GM18505 (cell line): ENCODE data around the gene EML3.
"Not testable (repeated sequence)": the region's sequence is repeated elsewhere in the genome, so short reads cannot be mapped to it uniquely, and the experiment has no call there.

Experiments
- ATAC-seq: cut with Tn5 transposase; IDR thresholded peaks from one replicate; pipeline ENCODE4 v1.9.1; 2021; ENCODE audit not compliant: unreplicated experiment
- POLR2A ChIP-seq: IDR thresholded peaks from 4 replicates; pipeline ENCODE4 v1.6.1; 2011; ENCODE audit warnings: borderline replicate concordance; ENCODE audit not compliant: insufficient read depth, insufficient read length; ENCODE audit errors: extremely low read depth

The EML3 gene

DNA sequence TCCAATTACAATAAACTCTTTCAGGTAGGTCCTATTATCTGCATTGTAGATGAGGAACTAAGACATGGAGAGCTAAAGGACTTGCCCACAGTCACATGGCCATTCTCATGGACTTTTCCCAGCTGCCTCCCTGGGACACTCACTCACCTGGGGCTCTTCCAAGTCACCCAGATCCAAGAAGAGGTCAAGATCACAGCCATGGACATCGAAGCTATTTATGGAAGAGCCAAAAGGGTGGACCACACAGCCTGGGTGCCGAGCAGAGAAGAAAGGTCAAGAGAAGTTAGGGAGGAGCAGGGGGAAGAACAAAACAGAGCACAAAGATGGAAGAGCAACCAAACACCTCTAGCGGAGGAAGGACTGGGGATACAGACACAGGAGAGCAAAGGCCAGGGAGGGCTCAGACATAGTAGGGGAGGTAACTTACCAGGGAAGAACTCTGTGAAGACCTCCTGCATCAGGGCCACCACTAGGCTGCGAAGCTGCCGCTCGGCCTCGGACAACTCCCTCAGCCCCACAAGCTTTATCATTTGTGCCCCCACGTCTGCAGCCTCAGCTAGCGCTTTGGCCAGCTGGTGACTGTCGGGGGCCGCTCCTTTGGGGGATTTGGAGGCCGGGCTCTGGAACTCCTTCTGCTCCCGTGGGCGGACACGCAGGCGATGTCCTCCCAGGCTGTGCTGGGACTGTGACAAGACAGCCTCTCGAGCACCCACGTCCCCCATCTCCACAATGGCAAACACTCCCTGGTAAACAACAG is 31.4 kb downstream of the EML3 start:
- no peak for ATAC-seq
- TF ChIP-seq POLR2A: no peak

DNA sequence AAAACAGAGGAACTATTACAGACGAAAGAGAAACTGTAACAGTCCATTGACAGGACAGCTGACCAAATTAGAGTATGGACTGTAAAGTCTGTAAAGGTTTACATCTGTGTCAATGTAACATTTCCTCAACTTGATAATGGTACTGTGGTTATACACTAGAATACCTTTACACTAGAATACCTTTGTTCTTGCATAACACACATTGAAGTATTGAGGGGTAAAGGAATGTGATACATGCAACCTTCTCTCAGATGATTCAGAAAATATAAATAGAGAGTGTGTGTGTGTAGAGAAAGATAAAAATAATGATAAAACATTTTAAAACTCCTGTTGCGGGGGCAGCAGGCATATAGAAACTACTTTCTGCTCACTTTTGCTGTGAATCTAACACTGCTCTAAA is 33.3 kb downstream of the EML3 start:
- no peak for ATAC-seq
- no peak for TF ChIP-seq POLR2A

DNA sequence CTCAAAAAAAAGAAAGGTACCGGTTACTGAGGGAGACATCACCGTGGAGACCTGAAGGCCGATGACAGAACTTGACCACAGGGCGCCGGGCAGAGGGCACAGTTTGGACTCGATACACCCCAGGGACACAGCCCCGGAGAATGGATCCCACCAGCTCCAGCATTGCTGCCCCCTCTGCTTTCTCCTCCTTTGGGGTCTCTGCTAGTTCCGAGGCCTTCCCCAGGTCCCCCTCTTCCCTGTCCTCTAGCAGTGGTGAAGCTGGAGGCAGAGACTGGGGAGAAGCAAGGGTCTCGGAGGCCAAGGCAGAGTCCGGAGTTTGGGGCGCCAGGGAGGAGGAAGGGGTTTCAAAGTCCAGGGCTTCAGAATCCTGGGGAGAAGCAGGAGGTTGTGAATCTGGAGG is 34.0 kb downstream of the EML3 start:
- no peak for ATAC-seq
- no peak for TF ChIP-seq POLR2A

DNA sequence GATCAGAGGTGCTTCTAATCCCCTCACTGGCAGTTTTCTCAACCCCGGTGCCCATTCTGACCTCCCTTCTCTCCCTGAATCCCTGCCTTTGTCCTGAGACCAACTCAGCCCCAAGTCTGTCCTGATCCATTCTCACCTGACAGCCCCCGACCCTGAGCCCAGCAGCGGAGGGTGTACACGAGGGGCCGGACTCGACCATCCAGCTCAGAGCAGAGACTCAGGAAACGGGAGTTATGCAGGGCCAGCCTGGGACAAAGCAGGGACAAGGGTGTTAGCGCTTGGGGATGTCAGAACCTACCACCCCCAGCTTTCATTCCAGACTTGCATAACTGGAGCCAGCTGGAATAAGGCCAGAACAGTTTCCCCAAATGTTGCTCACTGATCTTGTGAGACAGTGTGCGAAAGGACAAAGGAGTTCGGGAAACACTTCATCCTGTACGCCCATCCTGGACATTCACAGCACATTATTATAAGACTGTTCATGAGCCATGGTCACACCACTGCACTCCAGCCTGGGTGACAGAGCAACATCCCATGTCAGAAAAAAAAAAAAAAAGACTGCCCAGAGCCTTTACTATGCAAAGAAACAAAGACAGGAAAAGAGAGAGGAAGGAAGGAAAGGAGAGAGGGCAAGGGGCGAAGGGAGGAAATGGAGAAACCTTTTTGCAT is 35.4 kb downstream of the EML3 start:
- no peak for TF ChIP-seq POLR2A

DNA sequence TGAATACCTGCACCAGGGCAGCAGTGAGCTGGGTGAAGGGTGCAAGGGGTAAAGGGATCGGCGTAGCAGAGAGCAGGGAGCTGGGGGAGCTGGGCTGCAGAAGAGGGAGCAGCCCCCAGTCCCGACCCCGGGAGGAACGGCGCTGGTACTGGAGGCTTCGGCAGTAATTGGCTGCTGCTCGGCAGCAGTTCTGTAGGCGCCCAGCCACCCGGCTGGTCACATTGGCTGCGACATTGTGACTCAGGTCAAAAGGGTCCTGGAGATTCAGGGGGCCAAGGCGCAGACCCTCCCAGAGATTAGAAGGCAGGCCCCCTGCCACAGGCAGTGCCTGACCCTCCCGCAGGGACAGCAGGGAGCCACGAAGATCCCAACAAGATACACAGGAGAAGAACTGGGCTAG is 36.7 kb downstream of the EML3 start:
- no peak for TF ChIP-seq POLR2A
- no peak for ATAC-seq

More for the DNA sequence above, 35.4 kb downstream of the EML3 start:
- ATAC-seq: no peak

DNA sequence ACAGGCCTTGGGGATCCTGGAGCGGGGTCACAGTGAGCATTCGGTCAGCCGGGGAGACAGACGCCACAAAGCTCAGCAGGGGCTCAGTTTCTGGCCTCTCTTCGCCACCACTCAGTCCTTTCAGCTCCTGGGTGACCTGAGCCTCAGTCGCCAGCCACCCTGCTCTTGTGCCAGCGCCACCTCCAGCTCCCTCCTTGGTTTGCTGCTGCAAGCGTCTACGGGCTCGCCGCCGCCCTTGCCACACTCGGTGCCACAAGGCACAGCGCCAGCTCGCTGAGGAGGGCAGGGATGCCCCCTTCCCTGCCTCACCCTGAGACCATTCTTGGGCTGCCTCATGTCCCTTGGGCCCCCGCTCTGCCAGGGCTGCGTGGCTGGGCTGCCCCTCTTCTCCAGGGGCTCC is 37.4 kb downstream of the EML3 start:
- no peak for ATAC-seq
- TF ChIP-seq POLR2A: no peak

DNA sequence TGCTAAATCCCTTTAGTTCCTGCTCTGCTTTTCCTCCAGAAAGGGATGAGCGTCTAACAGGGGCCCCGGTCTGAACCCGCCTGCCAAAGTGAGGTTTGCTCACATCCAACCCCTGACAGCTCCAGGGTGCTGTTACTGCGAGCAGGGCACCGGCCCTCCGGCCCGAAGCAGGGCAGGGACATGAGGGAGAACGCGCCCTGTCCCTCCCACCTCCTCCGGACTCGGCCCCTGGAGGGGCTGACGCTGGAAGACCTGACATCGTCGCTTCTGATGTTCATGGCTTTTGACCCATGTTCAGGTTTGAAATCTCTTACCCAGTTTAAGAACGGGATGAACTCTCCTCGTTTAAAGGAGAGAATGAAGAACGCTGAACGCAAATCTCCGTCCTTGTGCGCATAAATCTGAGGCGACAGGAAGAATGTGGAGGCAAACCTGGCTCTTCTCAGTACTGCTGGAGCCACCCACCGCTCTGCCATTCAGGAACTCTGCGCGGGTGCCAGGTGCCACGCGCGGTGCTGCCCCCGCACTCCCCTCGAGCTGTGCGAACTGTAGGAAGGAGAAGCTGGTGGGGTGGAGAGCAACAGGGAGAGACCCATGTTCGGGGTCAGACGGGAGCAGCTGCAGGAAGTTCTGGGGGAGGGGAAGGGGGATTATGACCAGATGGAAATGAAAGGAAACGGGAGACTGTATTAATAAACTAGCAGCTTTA is 38.1 kb downstream of the EML3 start:
- no peak for TF ChIP-seq POLR2A
- no peak for ATAC-seq

DNA sequence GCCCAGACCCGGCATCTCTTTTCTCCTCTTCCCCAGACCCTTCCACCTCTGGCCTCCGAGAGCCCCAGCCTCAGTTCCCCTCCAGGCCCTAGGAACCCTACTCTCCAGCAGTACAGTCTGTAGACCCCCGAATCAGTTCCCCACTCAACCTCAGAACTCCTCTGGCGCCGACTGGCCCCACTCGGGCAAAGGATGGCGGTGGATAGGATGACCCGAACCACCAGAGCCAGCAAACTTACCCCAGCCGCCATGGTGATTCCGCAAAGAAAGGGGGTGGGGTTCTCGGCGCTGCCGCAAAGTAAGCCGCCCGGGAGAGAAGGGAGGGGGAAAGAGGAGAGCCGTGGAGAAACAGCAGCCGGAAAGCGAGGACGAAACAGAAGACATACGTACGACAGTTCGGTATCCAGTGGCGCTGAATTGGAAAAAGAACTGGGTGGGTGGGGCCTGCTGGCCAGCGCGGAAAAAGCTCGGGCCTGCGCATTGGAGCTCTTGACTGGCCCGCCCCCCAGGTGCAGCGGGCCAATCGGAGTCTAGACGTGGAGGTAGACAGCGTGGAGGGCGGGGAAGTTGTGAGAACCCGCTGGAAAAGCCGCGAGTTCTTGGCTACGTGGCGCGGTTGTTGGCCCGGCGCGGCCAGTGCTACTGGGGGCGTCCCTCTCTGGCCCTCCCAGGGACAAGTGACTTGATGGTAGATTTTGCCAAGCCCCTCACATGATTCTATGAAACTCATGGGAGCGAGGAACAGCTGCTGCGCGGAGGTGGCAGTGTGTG is 38.8 kb downstream of the EML3 start, which contains the start of gene EEF1G:
Gene EEF1G (minus strand): TSS at position 300 of the 771 bp plus-strand sequence. CDS start 49 bp downstream, at position 251.
- peak; percentile 89 for ATAC-seq
- peak; percentile 88 for TF ChIP-seq POLR2A

DNA sequence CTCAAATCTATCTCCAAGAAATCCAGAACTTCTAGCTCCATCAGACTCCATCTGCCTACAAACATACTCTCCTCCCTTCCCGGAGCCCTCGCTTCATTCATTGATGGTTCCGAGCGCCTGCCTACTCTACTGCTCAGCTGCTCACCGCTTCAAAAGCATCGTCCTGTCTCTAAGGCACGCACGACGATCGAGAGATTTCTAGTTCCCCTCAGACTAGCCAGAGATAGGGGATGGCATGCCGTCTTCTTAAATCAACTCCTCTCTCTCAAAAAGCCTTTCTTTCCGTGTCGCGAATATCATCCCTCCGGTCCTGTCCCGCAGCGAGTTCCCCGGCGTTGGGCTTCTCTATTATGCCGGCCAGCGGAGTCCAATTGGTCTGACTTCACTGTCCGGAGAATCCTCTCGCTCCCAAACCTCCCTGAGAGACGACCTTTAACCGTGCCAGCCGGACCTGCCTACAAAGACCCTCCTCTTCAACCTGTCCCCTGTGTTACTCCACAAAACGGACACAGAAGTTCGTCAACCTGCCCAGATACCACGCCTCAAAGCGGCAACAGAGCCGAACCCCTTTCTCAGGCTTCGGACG is 39.5 kb downstream of the EML3 start:
- no peak for TF ChIP-seq POLR2A
- ATAC-seq: no peak

DNA sequence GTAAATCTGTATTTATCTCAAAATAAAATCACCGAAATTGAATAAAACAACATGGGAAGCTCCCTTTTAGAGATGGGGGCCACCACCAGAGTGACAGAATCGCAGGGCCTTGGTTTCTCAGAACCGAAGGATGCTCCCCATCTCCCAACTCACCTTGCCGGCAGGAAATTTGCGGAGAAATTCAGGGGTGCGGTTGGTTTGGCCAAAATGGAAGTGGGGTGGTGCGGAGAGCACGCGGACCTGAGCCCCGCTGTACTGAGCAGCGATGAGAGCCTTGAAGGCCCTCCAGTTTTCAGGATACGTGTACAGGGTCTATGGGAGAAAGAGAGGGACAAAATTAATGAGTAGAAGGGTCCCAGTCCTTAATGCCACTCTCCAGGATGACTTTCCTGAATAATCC is 40.1 kb downstream of the EML3 start:
- no peak for TF ChIP-seq POLR2A

DNA sequence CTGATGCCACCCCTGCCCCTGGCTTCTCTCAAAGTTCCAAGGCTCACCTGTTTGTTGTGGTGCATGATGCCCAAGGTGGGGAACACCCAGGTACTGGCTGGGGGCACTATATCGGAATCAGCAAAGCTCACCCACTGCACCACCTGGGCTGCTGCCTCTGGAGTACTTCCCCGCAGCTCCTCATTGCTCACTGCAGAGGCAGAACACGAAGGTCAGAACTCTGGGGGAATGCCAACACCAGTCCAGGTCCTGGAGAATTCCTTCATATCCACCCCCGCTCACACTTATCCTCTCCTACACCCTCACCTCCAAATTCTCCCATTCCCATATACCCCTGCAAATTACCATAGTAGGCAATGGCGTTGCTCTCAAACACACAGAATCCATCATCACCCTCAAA is 41.1 kb downstream of the EML3 start:
- ATAC-seq: not testable (repeated sequence)

More for the DNA sequence above, 40.1 kb downstream of the EML3 start:
- no peak for ATAC-seq

DNA sequence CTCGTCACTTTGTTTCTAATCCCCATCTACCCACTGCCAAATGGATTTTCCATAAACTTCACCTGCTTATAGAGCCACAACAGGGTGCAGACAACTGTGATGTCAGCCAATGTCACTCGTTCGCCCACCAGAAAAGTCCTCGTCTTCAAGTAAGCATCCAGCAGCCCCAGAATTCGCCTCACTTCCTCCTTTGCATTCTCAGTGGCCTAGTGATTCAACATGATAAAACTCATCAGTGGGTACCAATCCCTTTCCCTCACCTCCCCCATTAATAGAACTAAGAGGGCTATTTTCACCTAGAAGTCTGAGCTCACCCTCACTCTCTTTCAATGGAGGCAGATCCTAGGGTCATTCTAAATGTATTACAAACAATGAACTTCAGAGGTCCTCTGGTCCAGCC is 41.7 kb downstream of the EML3 start:
- not testable (repeated sequence) for ATAC-seq

DNA sequence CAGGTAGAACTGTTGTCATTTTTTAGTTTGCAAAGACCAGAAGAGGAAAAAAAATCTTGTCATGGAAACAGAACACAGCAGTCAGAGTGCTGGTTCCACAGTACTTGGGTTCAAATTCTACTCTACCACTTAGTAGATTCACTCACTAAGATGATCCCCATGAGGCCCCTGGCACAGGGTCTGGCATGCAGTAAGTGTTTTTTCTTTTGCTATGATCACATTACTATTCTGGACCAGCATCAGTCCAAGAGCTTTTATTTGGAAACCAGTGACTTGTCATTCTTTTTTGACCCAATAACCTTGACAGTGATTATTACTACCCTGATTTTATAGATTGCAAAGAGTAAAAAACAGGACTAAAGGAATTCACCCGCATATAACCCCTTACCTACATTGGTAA is 43.0 kb downstream of the EML3 start:
- TF ChIP-seq POLR2A: no peak
- no peak for ATAC-seq

DNA sequence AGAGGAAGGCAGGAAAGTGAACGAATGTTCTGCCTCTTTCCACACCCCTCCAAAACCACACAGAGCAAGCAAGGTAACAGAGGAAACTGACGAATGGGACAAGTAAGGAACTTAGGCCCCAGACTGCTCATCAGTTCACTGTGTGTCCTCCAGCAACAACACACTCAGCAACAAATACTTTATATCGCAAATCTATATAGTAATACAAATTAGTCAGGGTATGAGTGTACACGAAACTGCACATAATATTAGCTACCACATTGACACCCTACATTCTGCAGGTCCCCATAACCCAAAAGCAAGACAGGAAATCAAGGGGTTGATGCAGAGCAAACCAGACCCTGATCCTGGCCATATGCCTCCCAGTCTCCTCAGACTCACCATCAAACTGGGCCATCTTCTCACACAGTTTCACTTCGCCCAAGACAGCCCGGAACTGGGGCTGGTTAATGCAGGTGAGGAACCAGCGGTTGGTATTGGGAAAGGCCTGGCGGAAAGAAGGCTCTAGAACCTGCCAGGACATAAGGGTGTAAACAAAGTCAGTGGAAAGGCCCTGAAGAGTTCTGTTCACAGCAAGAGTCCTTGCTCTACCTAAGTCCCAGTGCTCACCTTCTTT is 45.4 kb downstream of the EML3 start:
- no peak for ATAC-seq
- no peak for TF ChIP-seq POLR2A
